ENCODE results near the gene FGFR2.

FGFR2 gene

DNA sequence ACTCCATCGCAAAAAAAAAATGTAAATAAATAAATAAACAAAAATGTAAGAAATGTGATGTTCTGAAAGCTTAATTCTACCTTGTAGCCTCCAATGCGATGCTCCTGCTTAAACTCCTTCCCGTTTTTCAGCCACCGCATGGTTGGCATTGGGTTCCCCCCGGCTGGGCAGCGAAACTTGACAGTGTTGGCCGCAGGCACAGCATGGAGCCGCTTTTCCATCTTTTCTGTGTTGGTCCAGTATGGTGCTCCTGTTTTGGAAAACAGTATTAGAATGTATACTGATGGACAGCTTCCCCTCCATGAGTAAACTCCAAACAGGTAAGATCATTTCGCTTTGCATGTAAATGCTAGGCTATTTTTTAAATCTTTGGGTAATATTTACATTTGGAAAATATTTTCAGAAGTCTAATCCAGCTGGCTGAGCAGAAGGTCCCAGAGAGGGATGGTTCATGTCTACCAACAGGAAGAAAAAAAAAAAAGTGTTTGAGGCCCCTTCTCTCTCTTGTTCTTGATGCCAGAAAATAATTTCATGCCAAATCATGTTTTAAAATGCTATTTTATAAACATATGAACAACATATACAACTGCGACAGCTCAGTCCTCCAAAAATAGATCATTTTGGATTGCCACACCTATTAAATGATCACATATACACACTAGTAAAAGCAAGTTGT lies 46.9 kb downstream of the FGFR2 start:
- FAIRE-seq = no peak

DNA sequence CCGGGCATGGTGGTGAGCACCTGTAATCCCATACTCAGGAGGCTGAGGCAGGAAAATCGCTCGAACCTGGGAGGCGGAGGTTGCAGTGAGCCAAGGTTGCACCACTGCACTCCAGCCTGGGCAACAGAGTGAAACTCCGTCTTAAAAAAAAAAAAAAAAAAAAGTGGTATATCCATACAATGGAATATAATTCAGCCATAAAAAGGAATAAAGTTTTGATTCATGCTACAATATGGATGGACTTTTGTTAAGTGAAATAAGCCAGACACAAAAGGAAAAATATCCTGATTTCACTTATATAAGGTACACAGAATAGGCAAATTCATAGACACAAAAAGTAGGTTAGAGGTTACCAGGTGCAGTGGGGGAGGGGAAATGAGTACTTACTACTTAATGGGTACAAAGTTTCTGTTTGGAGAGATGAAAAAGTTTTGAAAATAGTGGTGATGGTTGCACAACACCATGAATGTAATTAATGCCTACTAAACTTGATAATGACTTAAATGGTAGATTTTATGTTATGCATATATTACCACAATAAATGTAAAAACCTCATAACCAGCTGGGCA lies 53.9 kb downstream of the FGFR2 start:
- FAIRE-seq = no peak

DNA sequence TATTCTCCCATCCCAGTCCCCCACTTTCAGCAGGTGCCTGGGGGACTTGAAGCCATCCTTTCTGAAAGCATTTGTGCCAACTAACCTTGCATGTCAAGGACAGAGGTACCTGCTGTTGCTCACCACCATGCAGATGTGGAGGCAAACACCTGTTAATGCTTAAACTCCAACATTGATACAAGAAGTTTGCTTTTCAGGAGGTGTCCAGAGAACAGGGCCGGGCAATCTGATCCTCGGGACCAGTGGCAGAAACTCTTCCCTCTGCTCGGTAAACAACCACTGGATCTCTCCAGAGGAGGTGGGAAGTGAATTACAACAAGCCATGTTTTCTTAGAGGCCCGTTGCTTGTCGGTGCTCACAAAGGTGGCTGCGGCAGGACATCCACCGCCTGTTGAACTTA lies 54.7 kb downstream of the FGFR2 start:
- no peak for FAIRE-seq

DNA sequence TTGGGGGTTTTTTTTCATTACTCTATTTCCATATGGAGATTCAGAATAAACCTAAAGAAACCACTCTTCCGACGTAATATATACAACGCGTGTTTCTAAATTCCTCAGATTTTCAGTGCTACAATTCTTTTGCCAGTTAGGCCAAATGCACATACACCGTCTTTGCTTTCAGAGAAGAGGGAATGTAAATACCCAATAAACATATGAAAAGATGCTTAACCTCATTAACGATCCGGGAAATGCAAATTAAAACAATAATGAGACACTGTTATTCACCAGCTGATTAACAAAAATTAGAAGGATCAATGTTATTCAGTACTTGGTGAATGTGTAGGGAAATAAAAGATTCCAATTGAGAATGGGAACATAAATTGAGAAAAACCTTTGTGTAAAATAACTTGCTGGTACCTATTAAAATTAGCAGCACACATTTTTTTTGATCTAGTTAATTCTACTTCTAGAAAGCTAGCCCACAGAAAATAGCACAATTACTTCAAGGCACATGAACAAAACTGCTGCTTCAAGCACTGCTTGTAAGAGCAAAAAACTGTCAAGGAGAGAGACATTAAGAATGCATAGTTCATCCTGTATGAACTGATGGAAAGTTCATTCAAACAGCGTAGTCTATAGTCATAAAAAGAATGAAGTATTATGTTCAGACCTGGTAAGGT lies 56.7 kb downstream of the FGFR2 start:
- no peak for FAIRE-seq

DNA sequence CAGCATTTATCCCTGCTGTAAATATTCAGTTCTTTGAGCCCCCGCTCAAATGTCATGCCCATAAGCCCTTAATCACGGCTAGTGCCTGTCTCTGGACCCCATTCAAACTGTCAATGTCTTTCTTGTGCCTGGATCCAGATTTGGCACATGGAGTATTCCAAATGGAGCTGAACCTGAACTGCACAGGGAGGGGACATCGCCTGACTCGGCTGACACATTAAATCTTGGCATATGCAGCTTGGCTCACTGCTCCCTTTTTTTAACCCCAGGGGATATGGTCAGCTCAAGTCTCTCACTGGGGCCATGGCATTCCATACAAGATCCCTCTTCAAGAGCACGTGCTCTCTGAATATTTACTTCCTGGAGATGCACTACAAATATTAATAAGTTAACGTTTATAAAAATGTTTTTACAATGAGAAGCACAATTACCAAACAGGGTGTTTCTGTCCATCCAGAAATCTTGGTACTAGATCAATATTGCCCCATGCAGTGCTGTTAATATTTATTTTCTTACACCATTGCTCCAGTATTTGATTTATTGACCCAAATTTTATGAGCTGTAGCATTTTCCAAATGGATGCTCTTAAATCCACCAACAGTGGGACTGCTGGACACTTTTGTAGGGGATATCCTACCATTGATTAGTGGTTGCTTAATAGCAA lies 57.4 kb downstream of the FGFR2 start:
- FAIRE-seq = no peak

DNA sequence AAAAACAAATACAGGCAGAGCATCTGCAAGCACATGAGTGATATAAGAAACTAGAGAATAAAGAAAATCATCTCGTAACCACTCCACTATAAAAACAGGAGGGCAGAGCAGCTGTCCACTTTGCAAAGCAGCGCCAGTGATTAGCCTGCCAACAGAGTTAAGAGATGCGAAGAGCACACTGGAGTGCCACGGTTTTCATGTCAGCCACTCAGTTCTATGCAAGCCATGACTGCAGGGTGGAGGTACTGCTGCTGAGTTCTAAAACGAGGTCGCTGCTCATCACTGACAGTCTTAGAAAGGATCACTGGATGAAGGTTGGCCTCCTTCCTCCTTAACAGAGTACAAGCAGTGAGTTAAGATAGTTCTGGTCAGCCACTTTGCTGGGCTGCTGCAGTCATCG lies 58.5 kb downstream of the FGFR2 start:
- no peak for FAIRE-seq

DNA sequence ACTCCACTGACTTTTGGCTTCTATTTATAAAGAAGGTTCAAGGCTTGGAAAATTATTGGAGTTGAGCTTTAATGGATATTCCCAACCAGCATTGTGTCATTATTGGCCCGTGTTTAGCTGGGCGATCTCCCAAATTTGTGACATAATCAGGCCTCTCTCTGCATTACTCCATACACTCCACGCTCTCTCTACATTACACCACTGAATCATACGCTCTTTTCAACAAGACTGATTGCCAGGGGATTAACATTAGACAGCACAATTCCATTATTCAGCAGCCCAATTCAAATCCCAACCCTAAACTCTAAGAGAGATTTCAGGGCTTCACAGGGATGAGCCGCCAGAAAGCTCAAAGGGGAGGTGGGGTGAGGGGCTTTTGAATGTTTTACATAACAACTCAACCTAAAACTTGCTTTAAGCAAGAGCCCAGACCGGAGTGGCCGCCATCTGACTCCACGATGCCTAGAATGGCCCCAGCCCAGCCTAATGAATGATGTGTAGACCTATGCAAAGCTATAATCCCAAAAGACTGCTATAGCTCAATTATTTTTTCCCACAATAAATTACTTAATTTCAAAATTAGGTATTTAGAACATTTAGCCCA lies 61.8 kb downstream of the FGFR2 start:
- no peak for FAIRE-seq

DNA sequence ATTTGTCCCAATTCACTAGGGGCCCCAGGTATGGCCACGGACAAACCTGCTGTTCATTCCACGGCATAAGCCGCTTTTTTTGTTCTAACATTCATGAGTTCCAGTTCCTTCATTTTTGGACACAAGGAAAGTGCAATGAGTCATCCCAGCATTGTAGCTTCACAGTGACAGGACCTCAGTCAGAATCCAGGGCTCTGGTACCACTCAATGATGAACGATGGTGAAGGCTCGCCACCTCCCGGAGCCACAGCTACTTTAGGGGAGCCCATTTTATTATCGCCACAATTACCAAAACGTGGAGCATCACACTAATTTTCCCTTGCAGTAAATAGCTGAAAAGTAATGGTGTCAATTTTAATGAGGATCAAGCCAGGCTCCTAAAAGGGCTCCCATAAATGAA lies 62.9 kb downstream of the FGFR2 start:
- no peak for FAIRE-seq

DNA sequence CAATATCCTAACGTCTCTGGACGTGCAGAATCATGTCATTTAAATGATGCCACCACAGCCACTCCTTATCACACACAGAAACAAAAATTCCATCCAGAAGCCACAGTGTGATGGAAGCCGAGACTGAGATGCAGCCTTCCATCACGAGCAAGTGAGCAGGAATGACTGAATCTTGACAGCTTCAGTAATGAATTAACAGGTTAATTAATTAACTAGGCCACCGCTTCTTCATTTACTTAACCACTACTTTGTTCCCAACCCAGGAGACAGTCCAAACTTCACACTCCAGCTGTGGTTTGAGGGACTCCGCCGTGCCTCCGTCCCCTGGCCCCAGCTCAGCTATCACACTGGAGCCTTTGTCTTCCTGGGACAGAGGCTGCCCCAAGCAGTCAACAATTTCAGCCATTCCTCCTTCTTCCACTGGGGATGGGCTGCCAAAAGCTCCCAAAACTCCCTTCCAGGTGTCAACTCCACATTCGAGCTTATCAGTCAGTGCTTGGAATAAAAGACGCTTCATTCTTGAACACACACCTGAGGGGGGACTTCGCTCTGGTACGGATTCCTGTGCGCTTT lies 65.9 kb downstream of the FGFR2 start:
- FAIRE-seq = no peak

DNA sequence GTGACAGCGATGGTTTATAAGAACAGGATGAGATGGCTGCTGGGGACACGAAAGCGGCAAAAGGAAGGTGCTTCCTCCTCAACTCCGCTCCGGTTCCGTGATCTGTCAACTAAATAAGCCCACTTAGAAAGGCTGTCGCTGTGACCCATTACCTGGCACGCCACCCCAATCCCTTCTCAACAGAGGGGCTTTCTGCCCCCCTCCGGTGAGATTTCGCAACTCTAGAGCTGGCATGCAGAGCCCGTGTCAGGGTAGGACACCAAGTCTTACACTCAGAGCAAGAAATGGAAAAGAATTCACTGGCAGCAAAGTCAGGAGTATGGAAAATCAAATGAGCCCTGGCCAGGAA lies 66.4 kb downstream of the FGFR2 start:
- no peak for FAIRE-seq

DNA sequence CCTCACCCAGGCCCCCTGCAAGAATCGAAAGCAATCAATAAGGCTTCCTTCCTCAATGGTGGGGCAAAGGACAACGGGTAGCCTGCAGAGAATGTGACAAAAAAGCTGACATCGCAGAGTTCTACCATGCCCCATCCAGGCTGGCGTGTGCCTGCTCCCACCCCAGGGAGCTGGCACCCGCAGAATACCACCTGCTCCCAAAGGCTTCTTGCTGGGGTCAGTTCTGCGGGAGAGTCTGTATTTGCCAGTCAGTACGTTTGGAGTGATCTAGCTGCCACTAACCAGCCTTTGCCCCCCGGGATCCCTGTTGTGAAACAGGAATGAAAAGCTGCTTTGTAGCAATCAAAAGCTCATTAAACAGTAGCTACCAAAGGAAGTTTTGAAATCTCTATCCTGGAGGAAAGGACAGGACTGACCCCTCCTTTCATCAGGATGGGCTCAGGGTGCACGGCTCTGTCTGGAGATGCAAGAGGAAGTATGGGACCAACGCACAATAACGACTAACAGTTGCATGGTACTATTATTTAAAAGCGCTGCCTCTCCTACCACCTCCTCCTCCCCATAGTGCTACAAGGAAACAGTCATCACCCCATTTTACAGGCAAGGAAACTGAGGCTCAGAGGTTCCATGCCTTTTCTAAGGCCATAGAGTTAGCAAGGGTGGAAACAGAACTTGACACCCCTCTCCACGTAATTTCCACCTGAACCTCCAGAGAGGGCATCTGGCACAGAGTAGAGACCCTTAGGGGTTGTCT lies 67.0 kb downstream of the FGFR2 start:
- FAIRE-seq = no peak

DNA sequence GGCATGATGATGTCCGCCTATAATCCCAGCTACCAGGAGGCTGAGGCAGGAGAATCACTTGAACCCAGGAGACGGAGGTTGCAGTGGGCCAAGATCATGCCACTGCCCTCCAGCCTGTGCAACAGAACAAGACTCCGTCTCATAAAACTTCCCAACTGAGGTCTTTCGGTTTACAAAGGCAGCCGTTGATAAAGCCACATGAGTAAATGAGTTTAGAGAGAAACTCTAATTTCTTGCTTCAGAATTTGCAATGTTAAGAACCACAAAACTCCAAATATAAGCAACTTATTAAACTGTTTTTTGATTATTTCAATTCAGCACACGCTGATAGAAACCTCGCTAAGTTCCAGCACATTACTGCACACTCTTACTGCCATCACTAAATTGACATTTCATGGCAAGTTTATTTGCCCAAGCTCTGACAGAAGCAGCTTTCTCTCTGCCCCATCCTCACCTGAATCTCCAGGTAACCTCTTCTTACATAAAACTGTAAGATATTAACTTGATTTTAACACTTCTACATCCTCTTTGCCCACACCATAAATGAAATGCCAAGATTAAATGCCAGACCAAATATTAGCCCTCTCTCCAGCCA lies 67.7 kb downstream of the FGFR2 start:
- FAIRE-seq = no peak

DNA sequence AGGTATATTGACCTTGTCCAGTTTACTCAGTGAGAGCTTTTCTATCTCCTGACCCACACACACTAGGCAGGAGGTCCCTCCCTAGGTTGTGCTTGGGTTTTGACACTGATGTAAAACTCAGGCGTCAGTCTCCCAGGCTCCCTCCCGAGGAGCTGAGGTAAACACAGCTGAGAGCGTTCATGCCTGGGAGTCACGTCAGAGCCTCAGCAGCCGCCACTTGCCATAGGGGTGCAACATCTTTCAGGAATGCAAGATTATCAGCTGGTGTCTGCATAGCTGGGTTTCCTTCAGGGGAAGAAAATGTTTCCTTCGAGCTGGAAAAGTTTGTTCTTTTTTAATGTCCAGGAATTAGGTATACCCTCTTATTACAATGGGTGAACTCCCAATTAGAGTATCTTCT lies 70.6 kb downstream of the FGFR2 start:
- FAIRE-seq = no peak

DNA sequence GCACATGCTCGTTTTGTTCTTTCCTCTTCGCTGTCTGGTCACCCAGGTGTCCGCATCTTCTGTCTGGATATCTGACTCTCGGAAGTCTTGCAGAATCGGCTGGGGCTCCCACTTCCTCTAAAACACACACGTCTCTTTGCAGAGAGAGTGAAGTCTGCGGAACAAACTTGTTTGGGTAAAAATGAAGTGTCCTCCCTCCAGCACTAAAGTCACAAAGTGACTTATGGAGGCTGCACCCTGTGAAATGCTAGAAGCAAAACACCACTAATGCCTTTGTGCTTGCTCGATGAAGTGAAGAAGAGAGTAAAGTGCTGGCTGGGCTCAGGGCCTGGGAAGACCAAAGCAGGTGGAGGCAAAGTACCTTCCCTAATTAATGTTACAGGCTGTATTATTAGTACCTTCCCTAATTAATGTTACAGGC lies 71.4 kb downstream of the FGFR2 start:
- no peak for FAIRE-seq

DNA sequence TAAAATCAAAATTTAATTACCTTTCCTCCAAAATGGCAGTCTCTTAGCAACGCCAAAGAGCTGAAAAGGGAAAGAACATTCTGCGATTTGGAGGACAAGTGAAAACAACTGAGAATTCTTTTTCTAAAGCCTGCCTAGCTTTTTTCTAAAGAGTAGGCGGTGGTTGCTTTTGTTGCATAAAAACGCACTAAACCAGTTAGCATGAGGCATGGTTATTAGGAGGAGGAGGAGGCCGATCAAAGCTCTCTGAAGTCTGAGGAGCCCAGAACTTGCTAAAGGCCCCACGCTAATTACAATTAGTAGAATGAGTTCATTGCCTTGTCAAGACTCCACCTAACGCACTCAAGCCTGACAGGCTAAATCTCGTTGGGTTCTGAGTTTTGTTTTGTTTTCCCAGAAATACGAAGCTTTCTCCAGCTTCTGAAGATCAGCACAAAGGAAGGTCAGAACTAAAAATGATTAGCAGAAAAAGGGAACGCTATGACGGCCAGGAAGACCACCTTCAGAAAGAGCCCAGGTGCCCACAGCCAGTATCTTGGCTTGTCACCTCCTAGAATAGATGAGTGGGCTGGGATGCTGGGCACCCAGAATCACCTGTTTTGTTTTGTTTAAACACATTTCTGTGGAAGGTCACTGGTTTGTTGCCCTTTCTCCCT lies 72.0 kb downstream of the FGFR2 start:
- FAIRE-seq = no peak

DNA sequence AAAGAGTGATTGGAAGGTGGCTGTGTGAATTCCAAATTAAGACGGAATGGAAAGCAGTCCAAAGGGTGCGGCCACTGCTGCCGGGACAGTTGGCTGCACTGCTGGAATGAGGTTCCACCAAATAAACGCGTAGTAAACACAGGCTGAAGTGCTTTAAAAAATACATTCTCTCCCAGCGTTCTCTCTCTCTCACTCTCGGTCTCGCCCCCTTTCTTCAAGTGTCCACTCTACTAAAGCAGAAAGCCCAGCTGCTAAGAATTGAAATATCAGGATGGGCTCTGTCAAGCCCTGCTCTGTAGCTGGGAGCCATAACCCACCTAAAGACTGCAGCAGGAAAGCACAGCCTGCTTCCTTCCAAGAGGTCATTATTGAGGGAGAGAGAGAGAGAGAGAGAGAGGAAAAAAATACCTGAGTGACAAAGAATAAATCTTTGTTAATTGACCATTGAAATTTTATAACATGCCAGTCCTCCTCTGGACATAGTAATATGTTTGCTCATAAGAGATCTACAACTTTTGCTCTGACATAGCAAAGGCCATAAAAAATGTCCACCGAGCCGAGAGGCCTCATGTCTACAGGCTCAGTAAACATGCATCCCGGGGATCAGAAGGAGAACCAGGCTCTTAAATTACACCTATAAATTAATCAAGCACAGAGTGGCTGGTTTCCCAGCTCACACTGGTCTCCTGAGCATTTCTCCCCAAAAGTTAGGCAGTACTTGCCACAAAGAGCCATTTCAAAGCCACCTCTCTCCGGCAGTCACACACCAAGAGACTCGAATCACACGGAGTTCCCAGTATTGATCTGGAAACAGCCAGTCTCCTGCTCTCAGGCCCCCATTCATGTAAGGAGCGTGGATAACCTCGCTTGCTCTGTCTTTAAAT lies 72.8 kb downstream of the FGFR2 start:
- FAIRE-seq = no peak

DNA sequence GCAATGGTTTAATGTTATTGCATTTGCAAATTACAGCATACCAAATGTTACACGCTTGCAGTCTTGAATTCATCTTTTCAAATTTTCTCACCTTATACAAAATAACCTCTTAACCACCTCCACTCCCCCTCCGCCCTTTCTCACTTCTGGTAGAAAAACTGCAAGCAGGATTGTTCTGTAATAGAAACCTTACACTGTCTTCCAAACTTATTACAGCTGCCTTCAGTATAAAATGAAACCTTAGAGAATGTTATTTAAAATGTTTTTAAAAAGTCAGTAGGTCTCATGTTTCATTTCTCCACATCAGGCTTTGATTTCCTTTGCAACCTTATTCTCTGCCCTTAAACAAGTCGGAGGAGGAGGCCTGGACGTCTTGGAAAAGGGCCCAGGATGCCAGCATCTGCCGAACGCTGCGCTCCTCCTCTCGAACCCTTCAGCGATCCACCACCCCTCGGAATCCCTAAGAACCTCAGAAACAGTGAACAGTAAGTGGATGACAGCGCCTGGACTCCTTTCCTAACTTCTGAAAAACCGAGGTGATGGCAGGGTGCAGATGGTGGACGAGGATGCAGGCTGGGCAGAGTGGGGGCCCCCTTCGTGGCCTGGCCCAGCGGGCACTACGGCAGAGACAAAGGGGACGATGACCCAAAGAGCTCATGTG lies 74.0 kb downstream of the FGFR2 start:
- FAIRE-seq = no peak

DNA sequence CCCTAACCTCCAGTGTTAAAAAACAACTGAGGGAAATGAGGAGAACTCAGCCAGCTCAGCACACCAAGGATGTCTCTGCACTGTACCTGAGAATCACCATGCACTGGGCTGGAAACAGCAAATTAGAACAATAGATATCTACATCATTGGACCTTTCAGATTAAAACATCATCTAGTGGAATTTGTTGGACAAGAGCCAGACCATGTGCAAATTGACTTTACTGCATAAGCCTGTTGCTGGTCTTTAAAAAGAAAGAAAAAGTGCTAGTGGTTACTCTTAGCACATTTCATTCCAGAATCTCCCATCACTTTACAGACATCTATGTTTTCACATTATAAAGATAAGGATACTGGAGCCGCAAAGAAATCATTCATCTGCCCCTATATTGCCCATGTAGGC lies 75.4 kb downstream of the FGFR2 start:
- no peak for FAIRE-seq

DNA sequence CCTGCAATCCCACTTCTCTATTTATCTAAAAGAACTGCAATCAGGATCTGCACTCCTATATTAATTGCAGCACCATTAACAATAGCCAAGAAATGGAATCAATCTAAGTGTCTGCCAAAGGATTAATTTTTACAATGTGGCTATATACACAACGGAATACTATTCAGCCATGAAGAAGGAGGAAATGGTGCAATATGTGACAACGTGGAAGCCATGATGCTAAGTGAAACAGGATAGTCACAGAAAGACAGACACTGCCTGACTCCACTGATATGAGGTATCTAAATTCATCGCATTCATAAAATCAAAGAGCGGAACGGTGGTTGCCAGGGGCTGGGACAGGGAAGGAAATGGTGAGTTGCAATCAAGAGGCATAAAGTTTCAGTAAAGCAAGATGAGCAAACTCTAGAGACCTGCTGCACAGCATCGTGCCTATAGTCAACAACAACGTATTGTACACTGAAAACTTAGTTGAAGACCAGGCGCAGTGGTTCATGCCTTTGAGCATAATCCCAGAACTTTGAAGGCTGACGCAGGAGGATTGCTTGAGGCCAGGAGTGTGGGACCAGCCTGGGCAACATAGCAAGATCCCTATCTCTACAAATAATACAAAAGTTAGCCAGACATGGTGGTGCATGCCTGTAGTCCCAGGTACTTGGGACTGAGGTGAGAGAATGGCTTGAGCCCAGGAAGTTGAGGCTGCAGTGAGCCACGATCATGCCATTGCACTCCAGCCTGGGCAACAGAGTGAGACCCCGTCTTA lies 76.3 kb downstream of the FGFR2 start:
- no peak for FAIRE-seq
